HL-60/S4 treated with retinoic acid at 250 ng/mL for 4 days and 3 days (cell line): Measurements from ENCODE around the gene IL11.

Experiments used
- in situ Hi-C: fragments of 300-500 bp; cut with MboI; formaldehyde crosslinking; loops from 2 replicates; pipeline ENCODE4 v1.7.0; 2022; ENCODE audit warnings: low sequenced_read_pairs

The IL11 gene

DNA sequence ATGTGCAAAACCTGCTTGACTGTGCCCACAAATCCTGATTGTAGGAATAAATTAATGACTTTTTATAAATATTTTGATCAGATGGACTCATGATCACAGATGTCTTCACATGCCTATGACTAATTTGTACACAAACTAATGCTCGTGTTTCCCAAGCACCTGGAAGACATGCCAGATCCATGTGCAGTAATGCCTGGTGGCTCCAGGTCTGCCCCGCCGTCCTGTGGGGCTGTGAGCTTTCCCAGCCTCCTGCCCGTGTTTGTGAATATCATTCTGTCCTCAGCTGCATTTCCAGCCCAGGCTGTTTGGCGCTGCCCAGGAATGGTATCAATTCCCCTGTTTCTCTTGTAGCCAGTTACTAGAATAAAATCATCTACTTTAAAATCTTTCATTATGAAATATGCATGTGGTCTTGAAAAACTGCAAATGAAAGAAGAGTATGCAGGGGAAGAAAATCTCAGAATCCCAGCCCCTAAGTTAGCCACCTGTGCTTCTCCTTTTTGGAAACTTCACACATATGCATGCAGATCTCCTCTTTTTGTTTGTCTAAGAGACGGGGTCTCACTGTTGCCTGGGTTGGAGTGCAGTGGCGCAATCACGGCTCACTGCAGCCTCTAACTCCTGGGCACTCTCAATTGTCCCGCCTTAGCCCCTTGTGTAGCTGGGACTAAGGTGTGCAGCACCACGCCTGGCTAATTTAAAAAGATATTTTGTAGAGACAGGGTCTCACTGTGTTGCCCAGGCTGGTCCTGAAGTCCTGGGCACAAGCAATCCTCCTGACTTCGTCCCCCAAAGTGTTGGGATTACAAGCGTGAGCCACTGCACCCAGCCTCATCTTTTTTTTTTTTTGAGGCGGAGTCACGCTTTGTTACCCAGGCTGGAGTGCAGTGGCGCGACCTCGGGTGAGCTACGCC lies 21.7 kb upstream of the IL11 start:
- in situ Hi-C loops: no loop called here

DNA sequence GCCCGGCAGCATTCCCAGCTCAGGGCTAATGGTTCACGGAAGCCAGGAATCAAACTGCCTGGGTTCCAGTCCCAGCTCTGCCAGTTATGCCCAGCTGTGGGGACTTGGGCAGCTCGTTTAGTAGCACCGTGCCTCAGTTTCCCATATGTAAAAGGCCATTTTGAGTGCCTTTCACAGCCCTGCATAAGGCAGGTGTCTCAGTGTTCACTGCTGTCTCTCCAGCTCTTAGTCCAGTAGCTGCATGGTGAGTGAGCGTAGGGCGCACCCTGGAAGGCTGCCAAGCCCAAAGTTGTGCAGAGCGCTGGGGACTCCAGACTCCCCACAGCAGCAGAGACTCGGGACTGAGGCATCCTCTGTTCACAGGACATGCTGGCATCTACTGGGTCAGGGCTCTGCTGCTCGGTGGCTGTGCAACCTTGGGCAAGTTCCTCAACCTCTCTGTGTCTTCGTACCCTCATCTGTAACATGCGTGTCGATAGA lies 21.0 kb upstream of the IL11 start:
- in situ Hi-C loops: no loop called here

DNA sequence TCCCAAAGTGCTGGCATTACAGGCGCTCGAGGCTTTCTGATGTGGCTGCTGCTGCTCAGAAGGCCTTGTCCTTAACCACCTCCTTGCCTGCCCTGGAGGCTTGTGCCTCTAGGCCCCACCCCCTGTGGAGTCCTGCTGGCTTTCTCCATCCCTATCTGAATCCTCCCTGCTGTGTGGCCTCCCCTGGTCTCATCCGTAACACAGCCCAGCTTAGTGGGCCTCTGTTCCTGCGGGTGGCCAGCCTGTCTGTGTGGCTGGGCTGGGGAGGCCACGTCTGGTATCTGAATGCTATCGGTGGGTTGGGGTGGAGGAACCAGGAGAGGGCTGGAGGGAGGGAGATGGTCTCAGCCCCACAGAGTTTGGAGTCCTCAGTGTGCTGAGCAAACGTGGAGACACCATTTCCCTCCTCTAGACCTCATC lies 20.2 kb upstream of the IL11 start:
- in situ Hi-C loops: no loop called here

DNA sequence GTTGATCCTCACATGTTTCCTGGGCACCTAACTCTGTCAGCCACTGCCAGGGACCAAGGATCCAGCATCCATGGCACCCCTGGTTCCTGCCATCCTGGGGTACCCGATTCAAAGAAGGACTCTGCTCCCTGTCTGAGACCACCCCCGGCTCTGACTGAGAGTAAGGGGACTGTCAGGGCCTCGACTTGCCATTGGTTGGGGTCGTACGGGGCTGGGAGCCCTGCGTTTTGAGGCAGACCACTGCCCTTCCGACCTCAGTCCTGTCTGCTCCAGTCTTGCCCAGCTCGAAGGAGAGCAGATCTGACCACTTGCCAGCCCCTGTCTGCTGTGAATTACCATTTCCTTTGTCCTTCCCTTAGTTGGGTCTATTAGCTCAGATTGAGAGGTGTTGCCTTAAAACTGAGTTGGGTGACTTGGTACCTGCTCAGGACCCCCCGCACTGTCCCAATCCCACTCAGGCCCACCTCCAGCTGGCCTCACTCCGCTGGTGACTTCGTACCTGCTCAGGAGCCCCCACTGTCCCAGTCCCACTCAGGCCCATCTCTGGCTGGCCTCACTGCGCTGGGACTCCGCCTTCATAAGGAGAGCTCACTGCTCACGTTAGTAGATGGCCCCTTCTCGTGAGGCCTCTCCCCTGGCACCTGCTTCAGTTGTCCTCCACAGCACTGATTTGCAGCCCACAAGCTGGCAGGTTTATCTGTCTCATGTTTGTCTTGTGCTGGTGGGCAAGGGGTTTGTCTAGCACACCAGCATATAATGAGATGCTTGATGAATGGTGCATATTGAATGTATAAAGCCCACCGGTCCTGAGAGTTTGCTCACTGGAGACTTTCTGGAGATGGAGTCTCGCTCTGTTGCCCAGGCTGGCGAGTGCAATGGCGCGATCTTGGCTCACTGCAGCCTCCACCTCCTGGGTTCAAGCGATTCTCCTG lies 19.4 kb upstream of the IL11 start:
- in situ Hi-C loops: no loop called here

GRCh38 chr19:55387736-55388497 lies 17.7 kb upstream of the IL11 start:
- in situ Hi-C loops: no loop called here

- in situ Hi-C loops: no loop called here
Observed at GRCh38 chr19:55386493-55386971, 16.3 kb upstream of the IL11 start.

DNA sequence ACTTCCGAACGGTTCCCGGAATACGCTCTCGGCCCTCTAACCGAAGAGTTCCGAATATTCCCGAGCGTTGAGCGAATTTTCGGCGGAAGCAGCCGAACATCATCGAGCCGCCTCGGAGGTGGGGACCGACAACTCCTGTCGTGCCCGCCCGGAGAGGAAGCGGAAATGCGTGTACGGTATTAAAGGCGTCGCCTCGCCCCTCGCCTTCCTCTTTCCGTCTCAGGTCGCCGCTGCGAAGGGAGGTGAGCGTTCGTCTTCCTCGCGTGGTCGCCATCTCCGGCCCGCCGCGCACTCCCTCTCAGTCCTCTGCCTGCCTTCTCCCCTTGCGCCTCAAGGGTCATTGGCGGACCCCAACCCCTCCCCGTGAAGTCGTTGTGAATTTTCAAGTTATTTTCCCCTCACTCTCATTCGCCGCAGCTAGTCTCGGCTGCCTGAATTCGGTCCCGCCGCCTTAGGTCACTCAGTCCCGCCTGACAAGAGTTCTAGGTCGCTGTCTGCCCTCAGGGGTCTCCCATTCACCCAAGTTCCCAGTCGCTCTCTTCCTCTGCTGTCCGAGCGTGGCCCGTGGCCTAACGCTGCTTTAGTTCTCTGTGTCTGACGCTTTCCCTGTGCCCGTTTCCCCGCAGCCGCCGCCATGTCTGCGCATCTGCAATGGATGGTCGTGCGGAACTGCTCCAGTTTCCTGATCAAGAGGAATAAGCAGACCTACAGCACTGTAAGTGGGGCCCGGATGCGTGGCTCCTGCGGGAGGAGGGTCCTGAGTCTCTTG lies 15.6 kb upstream of the IL11 start, which contains the start of gene RPL28:
TSS of gene RPL28 (plus strand) at position 209 of the 769 bp plus-strand sequence. CDS start at position 635, 426 bp downstream.
- in situ Hi-C loops: no loop called here

DNA sequence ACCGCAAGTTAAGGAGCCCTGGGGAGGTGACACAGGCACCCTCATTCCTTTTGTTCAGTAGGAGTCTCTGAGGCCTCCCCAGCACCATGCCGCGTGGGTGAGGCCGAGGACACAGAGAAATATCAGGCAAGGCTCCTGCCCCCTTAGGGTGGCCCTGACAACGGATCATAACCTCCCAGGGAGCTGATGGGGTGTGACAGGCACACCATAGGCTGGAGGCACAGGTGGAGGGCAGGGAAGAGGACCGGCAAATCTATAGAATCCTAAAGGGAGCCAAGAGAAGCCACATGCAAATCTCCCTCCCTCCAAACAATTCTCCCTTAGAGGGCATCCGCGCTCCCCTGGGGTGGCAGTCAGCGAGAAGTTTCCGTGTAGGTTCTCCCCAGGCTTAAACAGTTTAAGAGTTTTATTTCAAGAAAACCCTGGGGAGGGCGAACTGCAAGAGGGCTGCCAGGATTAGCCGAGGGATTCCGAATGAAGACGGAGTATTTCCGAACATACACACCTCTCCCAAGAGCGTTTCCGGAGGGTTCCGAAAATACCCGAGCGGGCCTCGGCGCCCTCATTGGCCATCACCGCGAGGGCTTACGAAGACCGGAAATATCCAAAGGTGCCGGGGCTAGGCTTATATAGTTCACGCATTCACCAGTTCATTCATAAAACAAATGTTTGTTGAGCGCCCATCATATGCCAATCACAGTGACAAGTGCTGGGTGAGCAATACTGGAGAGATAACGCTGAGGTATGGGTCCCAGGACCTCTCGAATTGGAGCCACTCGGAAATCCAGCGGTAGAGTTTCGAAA lies 14.9 kb upstream of the IL11 start:
- in situ Hi-C loops: no loop called here

- in situ Hi-C loops: no loop called here
Observed at GRCh38 chr19:55384131-55384919, 14.1 kb upstream of the IL11 start, which contains the start of gene TMEM238. TMEM238 (minus strand) TSS chr19:55384292; CDS start chr19:55384259, 33 bp downstream.

GRCh38 chr19:55383279-55384130 lies 13.2 kb upstream of the IL11 start:
- in situ Hi-C loops: no loop called here

GRCh38 chr19:55382522-55383054 lies 12.3 kb upstream of the IL11 start:
- in situ Hi-C loops: no loop called here

DNA sequence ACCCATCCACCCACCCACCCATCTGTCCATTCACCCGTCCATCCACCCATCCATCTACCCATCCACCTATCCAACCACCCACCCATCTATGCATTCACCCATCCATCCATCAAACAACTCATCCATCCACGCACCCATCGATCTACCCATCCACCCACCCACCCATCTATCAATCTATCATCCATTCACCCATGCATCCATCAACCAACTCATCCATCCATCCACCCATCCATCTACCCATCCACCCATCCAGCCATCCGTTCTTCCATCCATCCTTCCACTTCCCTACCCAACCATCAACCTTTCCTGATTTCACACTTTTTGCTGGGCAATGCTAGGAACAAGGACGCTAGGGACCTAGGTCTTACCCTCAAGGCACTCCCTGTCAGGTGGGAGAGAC lies 11.8 kb upstream of the IL11 start:
- in situ Hi-C loops: no loop called here

DNA sequence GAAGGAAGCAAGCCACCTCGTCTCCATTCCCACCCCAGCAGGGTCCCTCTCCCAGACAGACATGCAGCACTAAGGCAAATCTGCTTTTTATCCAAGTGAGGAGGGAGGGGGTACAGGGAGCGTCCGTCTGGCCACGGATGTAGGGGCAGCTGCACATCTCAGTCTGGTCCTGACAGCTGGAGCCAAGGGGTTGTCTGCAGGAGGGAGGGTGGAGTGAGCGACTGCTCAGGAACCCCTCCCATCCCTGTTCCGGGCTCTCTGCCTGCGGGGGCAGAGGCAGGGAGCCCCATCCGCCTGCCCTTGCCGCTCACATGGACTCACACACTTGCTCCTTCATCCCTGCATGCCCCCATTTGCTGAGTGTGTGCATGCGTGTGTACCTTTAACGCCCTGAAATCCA lies 8.9 kb upstream of the IL11 start:
- in situ Hi-C loops: no loop called here

DNA sequence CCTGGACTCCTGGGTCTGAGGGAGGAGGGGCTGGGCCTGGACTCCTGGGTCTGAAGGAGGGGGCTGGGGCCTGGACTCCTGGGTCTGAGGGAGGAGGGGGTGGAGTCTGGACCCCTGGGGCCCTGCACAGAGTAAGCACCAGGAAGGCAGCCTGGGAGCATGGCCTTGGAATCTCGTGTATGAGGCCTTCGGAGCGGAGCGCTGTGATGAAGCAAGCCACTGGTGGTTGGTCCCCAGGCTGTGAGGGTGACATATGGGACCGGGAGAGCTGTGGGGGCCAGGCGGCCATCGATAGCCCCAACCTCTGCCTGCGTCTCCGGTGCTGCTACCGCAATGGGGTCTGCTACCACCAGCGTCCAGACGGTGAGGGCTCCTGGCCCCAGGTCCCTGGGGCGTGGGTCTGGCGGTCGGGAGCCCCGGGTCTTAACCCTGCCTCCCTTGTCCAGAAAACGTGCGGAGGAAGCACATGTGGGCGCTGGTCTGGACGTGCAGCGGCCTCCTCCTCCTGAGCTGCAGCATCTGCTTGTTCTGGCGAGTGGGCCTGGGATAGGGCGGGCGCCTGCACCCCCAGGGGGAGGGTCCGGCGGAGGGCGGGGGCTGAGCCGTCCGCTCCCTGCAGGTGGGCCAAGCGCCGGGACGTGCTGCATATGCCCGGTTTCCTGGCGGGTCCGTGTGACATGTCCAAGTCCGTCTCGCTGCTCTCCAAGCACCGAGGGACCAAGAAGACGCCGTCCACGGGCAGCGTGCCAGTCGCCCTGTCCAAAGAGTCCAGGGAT lies 7.3 kb upstream of the IL11 start:
- in situ Hi-C loops: no loop called here

DNA sequence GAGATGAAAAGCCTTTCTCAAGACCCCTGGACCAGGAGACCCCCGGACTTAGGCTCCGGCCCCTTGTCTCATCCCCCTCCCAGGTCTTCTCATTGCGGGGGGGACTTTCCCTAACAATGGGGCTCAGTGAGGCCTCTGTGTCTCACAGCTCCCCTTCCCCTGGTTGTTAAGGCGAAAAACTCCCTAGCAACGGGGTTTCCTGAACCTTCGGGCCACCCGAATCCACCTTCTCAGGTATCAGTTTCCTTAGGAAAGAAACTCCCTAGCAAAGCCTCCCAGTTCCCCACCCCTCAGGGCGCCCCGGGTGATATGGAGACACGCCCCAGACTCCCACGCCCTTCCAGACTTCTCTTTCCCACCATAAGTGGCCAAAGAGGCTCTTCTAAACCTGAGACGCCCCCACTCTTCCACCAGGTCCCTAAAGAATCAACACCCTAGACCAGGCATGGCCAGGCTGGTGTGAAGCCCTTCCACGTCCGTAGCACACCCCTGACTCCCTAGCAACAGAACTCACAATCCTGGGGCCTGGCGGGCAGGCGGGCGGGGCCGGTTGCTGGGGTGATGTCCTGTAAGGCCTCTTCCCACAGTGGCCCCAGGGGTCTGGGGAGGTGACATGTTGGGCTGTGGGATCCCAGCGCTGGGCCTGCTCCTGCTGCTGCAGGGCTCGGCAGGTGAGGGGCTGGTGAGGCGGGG lies 6.1 kb upstream of the IL11 start, which contains the start of gene TMEM190:
TSS of gene TMEM190 (plus strand) at position 586 of the 693 bp plus-strand sequence. CDS start at position 614, 28 bp downstream.
- in situ Hi-C loops: no loop called here
